ENCODE measurements around the gene UBL4A.

The UBL4A gene

DNA sequence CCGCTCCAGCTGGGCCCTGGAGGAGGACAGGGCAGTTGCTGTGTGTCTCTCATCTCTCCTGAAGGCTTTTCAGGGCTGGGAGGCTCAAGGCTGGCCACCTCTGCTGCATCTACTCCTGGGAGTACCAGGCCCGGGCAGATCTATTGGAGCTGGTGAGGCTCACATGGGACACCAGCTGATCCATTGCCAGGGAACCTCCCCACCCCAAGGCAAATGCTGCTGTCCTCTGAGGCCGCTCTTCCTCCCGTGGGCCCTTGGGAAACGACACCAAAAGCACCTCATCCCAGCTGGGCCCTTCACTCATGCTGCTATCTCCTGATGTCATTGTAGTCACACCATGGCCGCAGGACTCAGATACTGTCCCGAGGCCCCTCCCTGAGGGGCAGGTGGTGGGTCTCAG is 3.6 kb downstream of the UBL4A start:
- DNase-seq (ENCODE audit: low spot score), result no peak

- DNase-seq (ENCODE audit: low spot score), result no peak
Observed at GRCh38 chrX:154481911-154482601, 4.4 kb downstream of the UBL4A start.

DNA sequence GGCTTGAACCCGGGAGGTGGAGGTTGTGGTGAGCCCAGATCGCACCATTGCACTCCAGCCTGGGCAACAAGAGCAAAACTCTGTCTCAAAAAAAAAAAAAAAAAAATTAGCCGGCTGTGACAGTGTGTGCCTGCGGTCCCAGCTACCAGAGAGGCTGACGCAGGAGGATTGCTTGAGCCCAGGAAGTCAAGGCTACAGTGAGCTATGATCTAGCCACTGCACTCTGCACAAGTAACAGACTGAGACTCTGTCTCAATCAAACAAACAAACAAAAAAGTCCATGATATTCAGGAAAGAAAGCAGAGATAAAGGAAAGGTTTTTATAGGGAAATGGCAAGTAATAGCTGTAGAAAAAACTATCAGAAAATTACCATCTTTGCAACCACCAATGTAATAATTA is 5.2 kb downstream of the UBL4A start:
- no peak for DNase-seq (ENCODE audit: low spot score)

GRCh38 chrX:154478728-154479622 is 7.4 kb downstream of the UBL4A start, which contains the start of gene LAGE3:
TSS of gene LAGE3 (minus strand) at chrX:154479281. CDS start at chrX:154478915, 366 bp downstream.
- DNase-seq (ENCODE audit: low spot score), result peak; percentile 85

GRCh38 chrX:154477891-154478477 is 8.4 kb downstream of the UBL4A start:
- DNase-seq (ENCODE audit: low spot score), result no peak

DNA sequence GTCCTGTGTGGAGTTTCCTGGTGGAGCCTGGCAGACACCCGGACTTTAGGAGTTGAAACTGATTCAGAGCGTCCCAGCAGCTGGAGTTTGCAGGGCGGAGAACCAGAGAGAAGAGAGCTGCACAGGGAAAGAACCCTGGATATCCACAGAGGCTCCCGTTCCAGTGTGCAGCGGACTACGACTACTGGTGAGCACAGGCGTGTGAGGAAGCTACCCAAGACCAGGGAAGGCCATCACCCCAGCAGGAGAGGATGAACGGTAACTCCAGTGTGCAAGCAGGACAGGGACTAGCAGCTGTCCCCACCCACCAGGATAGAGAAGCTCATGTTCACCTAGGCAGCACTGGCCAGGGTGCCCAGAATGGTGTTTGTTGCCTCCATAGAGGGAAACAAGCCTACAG is 9.6 kb downstream of the UBL4A start:
- no peak for DNase-seq (ENCODE audit: low spot score)

- no peak for DNase-seq (ENCODE audit: low spot score)
Observed at GRCh38 chrX:154473683-154474082, 12.7 kb downstream of the UBL4A start.

DNA sequence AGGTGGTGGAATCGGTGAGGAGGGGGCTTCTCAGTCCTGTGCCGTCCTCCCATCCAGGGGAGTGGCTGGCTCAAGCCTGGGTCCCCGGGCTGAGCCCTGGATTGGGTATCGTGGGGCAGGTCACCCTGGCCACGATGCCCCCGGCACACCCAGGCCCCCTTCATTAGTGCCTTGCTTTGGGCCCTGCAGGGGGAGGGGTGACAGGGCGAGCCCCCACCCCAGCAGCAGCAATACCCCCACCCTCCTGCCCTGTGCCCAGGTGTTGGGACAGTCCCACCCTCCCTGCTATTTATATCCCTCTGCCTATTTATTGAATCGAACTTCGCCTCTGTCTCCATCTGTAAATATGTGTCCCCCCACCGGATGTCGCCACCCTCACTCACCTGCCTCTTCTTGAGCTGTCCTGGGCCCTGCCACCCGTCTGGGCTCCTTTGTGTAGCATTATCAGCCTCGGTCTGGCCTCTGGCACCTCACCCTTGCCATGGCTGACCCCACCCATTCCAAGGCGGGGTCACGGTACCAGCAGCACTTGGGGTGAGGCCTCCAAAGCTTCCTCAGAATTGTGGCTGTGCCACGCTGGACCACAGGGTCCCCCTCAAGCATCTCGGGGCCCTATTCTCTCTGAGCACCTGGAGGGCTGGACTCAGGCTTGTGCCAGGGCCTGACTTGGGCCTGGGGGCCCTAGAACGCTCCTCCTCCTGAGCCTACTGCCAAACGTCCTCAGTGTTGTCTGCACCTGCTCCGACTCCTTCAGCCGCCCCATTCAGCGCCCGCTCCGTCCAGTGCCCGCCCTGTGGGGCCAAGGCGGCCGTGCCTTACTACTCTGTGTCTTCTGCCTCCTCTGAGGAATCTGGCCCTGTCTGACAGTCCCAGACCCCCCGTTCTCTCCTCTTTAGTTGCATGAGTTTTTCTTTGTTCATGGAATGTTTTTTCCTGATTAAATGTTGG is 13.5 kb downstream of the UBL4A start:
- no peak for DNase-seq (ENCODE audit: low spot score)

DNA sequence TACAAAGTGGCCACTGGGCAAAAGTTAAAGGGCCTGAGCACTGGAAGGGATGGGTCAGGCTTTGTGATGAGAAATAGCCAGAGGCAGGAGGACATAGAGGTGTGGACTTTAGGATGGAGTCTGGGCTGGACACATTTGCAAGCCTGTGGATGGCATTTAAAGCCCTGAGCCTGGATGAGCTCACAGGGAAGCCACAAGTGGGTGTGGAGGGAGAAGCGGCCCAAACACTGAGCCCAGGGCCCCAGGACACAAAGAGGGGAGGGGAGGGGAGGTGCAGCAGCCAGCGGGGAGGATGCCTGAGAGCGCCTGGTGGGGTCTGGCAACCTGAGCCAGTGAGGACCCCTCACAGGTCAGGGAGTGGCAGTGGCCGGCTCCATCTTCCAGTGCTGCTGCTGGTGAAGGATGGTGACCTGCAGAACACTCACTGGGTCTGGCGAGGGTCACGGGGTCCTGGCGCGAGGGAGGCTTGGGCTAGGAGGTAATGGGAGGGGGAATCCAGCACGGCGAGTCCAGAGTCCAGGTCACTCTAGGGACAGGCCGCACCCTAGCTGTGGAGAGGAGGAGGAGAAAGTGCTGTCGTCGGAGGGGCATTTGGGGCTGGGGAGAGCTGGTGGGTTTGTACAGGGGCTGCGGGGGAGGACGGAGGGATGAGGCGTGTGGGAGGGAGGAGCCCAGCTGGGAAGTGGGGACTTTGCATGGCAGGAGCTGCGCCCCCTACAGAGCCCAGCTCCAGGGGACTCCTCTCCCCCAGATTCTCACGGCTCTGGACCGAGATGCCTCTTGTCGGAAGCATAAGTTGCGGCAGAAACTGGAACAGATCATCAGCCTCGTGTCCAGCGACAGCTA is 14.4 kb downstream of the UBL4A start:
- DNase-seq (ENCODE audit: low spot score), result no peak

DNA sequence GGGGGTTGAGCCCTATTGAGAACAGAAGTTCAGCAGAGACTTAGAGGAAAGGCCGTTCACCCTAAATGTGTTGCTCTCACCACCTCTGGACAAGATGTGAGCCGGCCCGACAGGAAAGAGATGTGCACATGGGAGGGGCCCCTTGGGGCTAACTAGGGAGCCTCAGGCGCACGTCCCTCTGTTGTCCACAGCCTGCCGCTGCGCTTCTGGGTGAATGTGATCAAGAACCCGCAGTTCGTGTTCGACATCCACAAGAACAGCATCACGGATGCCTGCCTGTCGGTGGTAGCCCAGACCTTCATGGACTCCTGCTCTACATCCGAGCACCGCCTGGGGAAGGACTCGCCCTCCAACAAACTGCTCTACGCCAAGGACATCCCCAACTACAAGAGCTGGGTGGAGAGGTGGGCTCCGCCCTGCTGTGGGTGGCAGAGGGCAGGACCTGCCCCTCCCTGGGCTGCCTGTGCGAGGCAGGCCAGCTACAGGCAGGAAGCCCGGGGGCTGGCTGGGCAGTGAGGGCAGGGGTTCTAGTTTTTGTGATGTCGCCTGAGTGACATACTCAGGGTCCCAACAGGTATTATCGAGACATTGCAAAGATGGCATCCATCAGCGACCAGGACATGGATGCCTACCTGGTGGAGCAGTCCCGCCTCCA is 15.4 kb downstream of the UBL4A start:
- DNase-seq (ENCODE audit: low spot score), result no peak

DNA sequence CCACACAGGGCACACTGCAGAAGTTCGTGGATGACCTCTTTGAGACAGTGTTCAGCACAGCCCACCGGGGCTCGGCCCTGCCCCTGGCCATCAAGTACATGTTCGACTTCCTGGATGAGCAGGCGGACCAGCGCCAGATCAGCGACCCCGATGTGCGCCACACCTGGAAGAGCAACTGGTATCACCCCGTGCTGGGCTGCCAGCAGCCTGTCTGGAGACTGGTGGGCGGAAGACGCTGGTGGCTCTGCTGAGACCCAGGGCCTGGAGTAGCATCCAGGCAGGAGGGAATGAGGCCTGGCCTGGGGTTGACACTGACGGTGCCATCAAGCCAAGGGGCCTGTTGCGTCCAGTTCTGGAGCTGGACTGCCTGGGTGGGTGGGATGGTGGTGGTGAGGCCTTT is 16.0 kb downstream of the UBL4A start:
- no peak for DNase-seq (ENCODE audit: low spot score)

- DNase-seq (ENCODE audit: low spot score), result no peak
Observed at GRCh38 chrX:154469880-154470279, 16.5 kb downstream of the UBL4A start.

DNA sequence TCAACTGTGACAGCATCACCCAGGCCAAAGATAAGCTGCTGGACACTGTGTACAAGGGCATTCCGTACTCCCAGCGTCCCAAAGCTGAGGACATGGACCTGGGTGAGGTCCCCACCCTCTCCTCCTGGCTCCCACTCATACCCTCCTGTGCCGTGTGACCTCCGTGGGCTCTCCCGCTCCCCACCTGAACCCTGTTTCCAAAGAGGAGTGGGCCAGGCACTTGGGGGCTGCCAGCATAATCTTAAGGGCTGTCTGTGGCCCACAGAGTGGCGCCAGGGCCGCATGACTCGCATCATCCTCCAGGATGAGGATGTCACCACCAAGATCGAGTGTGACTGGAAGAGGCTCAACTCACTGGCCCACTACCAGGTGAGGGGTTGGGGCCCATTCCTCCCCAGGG is 17.3 kb downstream of the UBL4A start:
- no peak for DNase-seq (ENCODE audit: low spot score)

GRCh38 chrX:154468217-154468616 is 18.2 kb downstream of the UBL4A start:
- no peak for DNase-seq (ENCODE audit: low spot score)

DNA sequence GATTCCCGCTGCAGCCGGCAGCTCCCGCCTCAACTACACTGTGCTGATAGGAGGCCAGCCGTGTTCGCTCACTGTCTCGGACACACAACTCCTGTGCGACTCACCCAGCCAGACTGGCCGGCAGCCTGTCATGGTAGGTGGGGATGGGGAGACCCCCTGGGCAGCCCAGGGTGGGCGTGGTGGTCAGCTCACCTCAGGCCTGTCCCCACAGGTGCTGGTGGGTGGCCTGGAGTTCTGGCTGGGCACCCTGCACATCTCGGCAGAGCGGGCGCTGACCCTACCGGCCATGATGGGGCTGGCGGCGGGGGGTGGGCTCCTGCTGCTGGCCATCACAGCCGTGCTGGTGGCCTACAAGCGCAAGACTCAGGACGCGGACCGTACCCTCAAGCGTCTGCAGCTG is 18.9 kb downstream of the UBL4A start:
- no peak for DNase-seq (ENCODE audit: low spot score)

DNA sequence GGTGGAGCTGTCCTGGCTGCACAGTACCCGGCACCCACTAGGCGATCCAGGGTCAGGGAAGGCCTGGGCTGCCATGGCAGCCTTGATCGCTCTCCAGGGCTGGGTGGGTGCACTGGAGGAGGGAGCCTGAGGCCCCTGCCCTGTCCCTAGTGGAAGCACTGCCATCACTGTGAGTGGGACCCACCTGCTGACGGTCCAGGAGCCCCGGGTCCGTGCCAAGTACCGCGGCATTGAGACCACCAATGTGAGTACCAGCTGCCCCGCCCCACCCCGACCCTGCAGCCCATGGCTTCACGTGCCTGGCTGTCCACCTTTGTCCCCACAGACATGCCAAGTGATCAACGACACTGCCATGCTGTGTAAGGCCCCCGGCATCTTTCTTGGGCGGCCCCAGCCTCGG is 19.5 kb downstream of the UBL4A start:
- no peak for DNase-seq (ENCODE audit: low spot score)

DNA sequence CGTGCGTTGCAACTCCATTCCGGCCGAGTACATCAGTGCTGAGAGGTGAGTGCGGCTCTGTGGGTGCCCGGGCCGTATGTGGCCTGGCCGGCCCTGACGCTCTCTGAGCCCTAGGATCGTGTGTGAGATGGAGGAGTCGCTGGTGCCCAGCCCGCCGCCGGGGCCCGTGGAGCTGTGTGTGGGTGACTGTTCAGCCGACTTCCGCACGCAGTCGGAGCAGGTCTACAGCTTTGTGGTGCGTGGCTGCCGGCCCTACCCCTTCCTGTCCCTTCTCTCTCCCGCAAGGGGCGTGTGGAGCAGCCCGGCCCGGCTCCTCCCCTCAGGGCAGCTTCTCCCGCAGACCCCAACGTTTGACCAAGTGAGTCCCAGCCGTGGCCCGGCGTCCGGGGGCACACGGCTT is 20.4 kb downstream of the UBL4A start:
- no peak for DNase-seq (ENCODE audit: low spot score)

DNA sequence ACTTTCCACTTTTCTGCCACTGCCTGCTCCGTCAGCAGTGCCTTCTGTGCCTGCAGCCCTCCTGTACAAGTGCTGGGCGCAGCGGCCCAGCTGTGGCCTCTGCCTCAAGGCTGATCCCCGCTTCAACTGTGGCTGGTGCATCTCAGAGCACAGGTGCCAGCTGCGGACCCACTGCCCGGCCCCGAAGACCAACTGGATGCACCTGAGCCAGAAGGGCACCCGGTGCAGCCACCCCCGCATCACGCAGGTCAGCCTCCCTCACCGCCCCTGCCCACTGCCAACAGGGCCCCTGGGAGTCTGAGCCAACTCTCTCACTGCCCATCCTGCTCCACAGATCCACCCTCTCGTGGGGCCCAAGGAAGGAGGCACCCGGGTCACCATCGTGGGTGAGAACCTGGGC is 20.8 kb downstream of the UBL4A start:
- DNase-seq (ENCODE audit: low spot score), result no peak

DNA sequence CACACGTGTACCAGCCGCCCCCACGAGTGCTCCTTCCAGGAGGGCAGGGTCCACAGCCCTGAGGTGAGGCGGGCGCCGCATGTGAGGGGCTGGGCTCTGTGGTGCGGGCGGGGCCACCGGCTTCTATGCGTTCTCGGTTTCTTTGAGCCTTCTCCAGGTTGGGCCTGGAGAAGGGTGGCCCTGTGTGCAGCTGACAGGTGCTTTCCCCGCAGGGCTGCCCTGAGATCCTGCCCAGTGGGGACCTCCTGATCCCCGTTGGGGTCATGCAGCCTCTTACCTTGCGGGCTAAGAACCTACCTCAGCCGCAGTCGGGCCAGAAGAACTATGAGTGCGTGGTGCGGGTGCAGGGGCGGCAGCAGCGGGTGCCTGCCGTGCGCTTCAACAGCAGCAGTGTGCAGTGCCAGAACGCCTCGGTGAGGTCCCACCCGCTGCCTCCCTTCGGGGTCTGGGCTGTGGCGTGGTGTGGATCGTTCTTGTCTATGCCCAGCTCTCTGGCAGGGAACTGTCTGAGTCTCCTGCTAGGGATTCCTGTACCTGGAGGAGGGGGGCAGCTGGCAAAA is 21.5 kb downstream of the UBL4A start:
- DNase-seq (ENCODE audit: low spot score), result no peak

GRCh38 chrX:154463611-154464220 is 22.7 kb downstream of the UBL4A start:
- DNase-seq (ENCODE audit: low spot score), result no peak
